Parathyroid adenoma (tissue), 2 donors: ENCODE measurements around the gene GPATCH2.

Experiments
- H2AFZ ChIP-seq: fragments of 300-600 bp; sonication (generic); one replicate; pipeline ENCODE4 v1.7.0; 2017; ENCODE audit warnings: antibody characterized with exemption, mild to moderate bottlenecking
- H3K27ac ChIP-seq: fragments of 300-600 bp; sonication (generic); one replicate; pipeline ENCODE4 v1.7.0; 2017
- H3K27me3 ChIP-seq: fragments of 300-600 bp; sonication (generic); one replicate; pipeline ENCODE4 v1.7.0; 2017; ENCODE audit warnings: low read length; ENCODE audit not compliant: control insufficient read depth, insufficient read depth
- H3K36me3 ChIP-seq: fragments of 300-600 bp; sonication (generic); one replicate; pipeline ENCODE4 v1.7.0; 2017; ENCODE audit warnings: low read length; ENCODE audit not compliant: control insufficient read depth, insufficient read depth
- H3K4me1 ChIP-seq: fragments of 300-600 bp; sonication (generic); one replicate; pipeline ENCODE4 v1.7.0; 2017; ENCODE audit warnings: control low read depth
- H3K4me2 ChIP-seq: fragments of 300-600 bp; sonication (generic); one replicate; pipeline ENCODE4 v1.7.0; 2017; ENCODE audit warnings: low read length
- H3K4me3 ChIP-seq: fragments of 300-600 bp; sonication (generic); one replicate; pipeline ENCODE4 v1.7.0; 2017; ENCODE audit warnings: low read depth, low read length
- H3K79me2 ChIP-seq: fragments of 300-600 bp; sonication (generic); one replicate; pipeline ENCODE4 v1.7.0; 2017; ENCODE audit warnings: control low read depth
- H3K9ac ChIP-seq: fragments of 300-600 bp; sonication (generic); one replicate; pipeline ENCODE4 v1.7.0; 2017; ENCODE audit warnings: mild to moderate bottlenecking
- H3K9me3 ChIP-seq: fragments of 300-600 bp; sonication (generic); one replicate; pipeline ENCODE4 v1.7.0; 2017; ENCODE audit warnings: low read length; ENCODE audit not compliant: control insufficient read depth
- TF ChIP-seq, protein P1 (sequence below): fragments of 300-600 bp; sonication (generic); IDR thresholded peaks from one replicate; pipeline ENCODE4 v1.7.0; 2017; ENCODE audit warnings: antibody characterized with exemption, mild to moderate bottlenecking
- donor health status: primary hyperparathyroidism.

GPATCH2 gene

DNA sequence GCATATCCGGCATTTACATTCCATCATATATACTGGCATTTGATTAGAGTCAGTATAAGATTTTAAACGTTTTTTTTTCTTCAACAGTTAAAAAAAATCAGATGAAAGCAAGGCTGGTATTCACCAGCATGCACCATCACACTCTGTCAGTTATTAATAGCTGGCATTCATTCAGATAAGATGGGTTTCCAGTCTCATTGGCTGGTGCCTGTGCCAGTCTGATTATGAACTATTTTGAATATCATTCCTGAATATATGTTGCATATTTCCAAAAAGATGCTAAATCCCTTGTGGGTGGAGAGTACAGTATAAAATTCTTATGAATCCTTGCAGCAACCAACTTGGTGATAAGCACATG lies 211.7 kb downstream of the GPATCH2 start:
- Histone ChIP-seq H3K36me3 (no peaks in the 10 kb centered on the region), H3K4me2 (no peak overlapping the region), H2AFZ (no peak overlapping the region), H3K4me1 (no peaks in the 10 kb centered on the region), H3K79me2 (no peaks in the 10 kb centered on the region), H3K9me3 (no peaks in the 10 kb centered on the region), H3K4me3 (no peak overlapping the region), H3K27me3 (no peaks in the 10 kb centered on the region), H3K27ac (no peak overlapping the region), H3K9ac (no peak overlapping the region)
- TF ChIP-seq, protein P1, sequence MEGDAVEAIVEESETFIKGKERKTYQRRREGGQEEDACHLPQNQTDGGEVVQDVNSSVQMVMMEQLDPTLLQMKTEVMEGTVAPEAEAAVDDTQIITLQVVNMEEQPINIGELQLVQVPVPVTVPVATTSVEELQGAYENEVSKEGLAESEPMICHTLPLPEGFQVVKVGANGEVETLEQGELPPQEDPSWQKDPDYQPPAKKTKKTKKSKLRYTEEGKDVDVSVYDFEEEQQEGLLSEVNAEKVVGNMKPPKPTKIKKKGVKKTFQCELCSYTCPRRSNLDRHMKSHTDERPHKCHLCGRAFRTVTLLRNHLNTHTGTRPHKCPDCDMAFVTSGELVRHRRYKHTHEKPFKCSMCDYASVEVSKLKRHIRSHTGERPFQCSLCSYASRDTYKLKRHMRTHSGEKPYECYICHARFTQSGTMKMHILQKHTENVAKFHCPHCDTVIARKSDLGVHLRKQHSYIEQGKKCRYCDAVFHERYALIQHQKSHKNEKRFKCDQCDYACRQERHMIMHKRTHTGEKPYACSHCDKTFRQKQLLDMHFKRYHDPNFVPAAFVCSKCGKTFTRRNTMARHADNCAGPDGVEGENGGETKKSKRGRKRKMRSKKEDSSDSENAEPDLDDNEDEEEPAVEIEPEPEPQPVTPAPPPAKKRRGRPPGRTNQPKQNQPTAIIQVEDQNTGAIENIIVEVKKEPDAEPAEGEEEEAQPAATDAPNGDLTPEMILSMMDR = no peak

GRCh38 chr1:217418269-217419193 lies 212.4 kb downstream of the GPATCH2 start:
- H3K79me2 ChIP-seq = no peaks in the 10 kb centered on the region
- H3K27ac ChIP-seq = no peak overlapping the region
- TF ChIP-seq, protein P1 = no peak
- no peaks in the 10 kb centered on the region for H3K4me1 ChIP-seq
- no peaks in the 10 kb centered on the region for H3K27me3 ChIP-seq
- no peaks in the 10 kb centered on the region for H3K9me3 ChIP-seq
- no peaks in the 10 kb centered on the region for H3K36me3 ChIP-seq
- no peak overlapping the region for H3K9ac ChIP-seq
- H3K4me2 ChIP-seq = no peak overlapping the region
- H3K4me3 ChIP-seq = no peak overlapping the region
- H2AFZ ChIP-seq = no peak overlapping the region

- Histone ChIP-seq H3K9ac (no peak overlapping the region), H3K4me2 (no peak overlapping the region), H3K4me3 (no peak overlapping the region), H3K36me3 (no peaks in the 10 kb centered on the region), H3K27me3 (no peaks in the 10 kb centered on the region), H2AFZ (no peak overlapping the region), H3K4me1 (no peaks in the 10 kb centered on the region), H3K27ac (no peak overlapping the region), H3K79me2 (no peaks in the 10 kb centered on the region), H3K9me3 (no peaks in the 10 kb centered on the region)
- TF ChIP-seq, protein P1 = no peak
Measured at GRCh38 chr1:217417363-217417762, 213.5 kb downstream of the GPATCH2 start.

DNA sequence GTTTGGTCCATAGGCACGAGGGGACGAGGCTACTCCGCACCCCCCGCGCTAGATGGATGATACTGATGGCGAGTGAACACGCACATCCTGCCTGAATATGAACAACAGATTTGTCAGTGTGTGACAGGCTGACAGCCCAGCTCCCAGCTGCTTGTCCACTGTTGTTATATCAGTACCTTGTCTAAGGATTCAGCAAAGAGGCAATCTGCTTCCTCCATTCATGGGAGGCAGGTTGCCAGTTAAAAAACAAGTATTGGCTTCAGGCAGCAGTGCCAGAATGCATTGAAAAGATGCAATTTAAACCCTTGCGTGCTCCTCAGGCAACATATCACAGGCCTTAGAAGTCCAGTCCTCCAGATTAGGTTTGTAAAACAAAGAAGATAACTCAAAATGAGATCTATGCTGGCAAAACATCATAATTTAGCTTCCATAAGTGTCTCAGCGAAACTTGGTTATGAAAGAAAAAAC lies 223.3 kb downstream of the GPATCH2 start:
- no peaks in the 10 kb centered on the region for H3K9me3 ChIP-seq
- H3K4me2 ChIP-seq = no peak overlapping the region
- H3K79me2 ChIP-seq = no peaks in the 10 kb centered on the region
- TF ChIP-seq, protein P1 = no peak
- no peak overlapping the region for H3K27ac ChIP-seq
- no peaks in the 10 kb centered on the region for H3K36me3 ChIP-seq
- H3K4me1 ChIP-seq = no peaks in the 10 kb centered on the region
- no peaks in the 10 kb centered on the region for H3K27me3 ChIP-seq
- H2AFZ ChIP-seq = no peak overlapping the region
- no peak overlapping the region for H3K9ac ChIP-seq
- no peak overlapping the region for H3K4me3 ChIP-seq
